Caco-2 (cell line): ENCODE measurements around the gene STK32B. TPM values are rescaled to one million over a fixed set of nuclear protein-coding genes. Genes with fewer than 3 reads are reported as not detected.

Experiments used
- BruUV-seq: library from RNA; stranded (reverse); fragments of 400-500 nt; replicated peaks from 2 replicates; lab custom pipeline; 2021; lab: Mats Ljungman, UMichigan
- CTCF ChIA-PET: fragments of 300-600 bp; sonication (Branson Sonifier 250); formaldehyde crosslinking; loops from one replicate; lab custom pipeline; 2022; ENCODE audit warnings: antibody characterized with exemption; lab: Charles Lee
- POLR2A ChIA-PET: fragments of 300-600 bp; sonication (Branson Sonifier 250); formaldehyde crosslinking; loops from one replicate; lab custom pipeline; 2022; ENCODE audit warnings: antibody characterized with exemption; lab: Charles Lee
- DNase-seq, 2 experiments: peaks; one replicate each; pipeline versions ENCODE4 v3.0.0 to v3.0.0-alpha.2; 2020 to 2022
- H3K27me3 ChIP-seq: replicated peaks from 2 replicates; pipeline ENCODE4 v1.6.0; 2011; ENCODE audit warnings: low read length; ENCODE audit not compliant: control insufficient read depth, insufficient read depth
- H3K36me3 ChIP-seq: 2 replicates; pipeline ENCODE4 v1.5.1; 2011; ENCODE audit warnings: low read length; ENCODE audit not compliant: control insufficient read depth, insufficient read depth
- H3K4me1 ChIP-seq: fragments of 250-450 bp; sonication (Bioruptor Pico); 2 replicates; pipeline ENCODE4 v1.5.1; 2020; ENCODE audit warnings: mild to moderate bottlenecking
- H3K4me3 ChIP-seq: 2 replicates; pipeline ENCODE4 v1.5.1; 2011; ENCODE audit warnings: low read depth, mild to moderate bottlenecking, control low read depth, low read length
- H3K9me3 ChIP-seq: fragments of 250-450 bp; sonication (Bioruptor Pico); 2 replicates; pipeline ENCODE4 v1.5.1; 2020; ENCODE audit warnings: mild to moderate bottlenecking, moderate library complexity
- H3K27ac Mint-ChIP-seq: one replicate; pipeline ENCODE4 v1.8.0; 2022; ENCODE audit warnings: mixed read lengths; ENCODE audit not compliant: unreplicated experiment
- H3K27me3 Mint-ChIP-seq: one replicate; pipeline ENCODE4 v1.8.0; 2022; ENCODE audit warnings: mixed read lengths; ENCODE audit not compliant: insufficient read depth, unreplicated experiment
- H3K36me3 Mint-ChIP-seq: one replicate; pipeline ENCODE4 v1.8.0; 2022; ENCODE audit warnings: mild to moderate bottlenecking, mixed read lengths; ENCODE audit not compliant: insufficient read depth, unreplicated experiment
- H3K4me1 Mint-ChIP-seq: one replicate; pipeline ENCODE4 v1.8.0; 2022; ENCODE audit warnings: low read depth, mixed read lengths; ENCODE audit not compliant: unreplicated experiment
- H3K4me3 Mint-ChIP-seq: one replicate; pipeline ENCODE4 v1.8.0; 2022; ENCODE audit warnings: mild to moderate bottlenecking, moderate library complexity, mixed read lengths; ENCODE audit not compliant: unreplicated experiment
- H3K9me3 Mint-ChIP-seq: one replicate; pipeline ENCODE4 v1.8.0; 2022; ENCODE audit warnings: mixed read lengths; ENCODE audit not compliant: unreplicated experiment
- CTCF ChIP-seq, 2 experiments: fragments of 200-600 bp in 1 of 2; IDR thresholded peaks; 1 replicate in 1 of 2; 2 replicates in 1 of 2; pipeline versions ENCODE4 v1.5.1 to v1.8.0; 2011 to 2022; ENCODE audit warnings: antibody characterized with exemption in 1 of 2, control low read depth in 1 of 2, inconsistent platforms in 1 of 2, low read depth in 1 of 2, low read length in 1 of 2, mild to moderate bottlenecking in 1 of 2, moderate library complexity in 1 of 2; ENCODE audit not compliant: insufficient read depth in 1 of 2, severe bottlenecking in 1 of 2, unreplicated experiment in 1 of 2
- intact Hi-C: fragments of 100-400 bp; cut with micrococcal nuclease; formaldehyde crosslinking; loops from one replicate; pipeline ENCODE4 v1.10.0; 2022; ENCODE audit not compliant: unreplicated experiment
- total RNA-seq: library from RNA; stranded (reverse); gene quantifications from 2 replicates; pipeline ENCODE4 v1.2.3, GENCODE V29; 2022

Gene STK32B
- total RNA-seq, 1 experiment from 2014 or later = 11.2 TPM

GRCh38 chr4:5424901-5425300, 373.6 kb downstream of the STK32B start:
- H3K4me3 Mint-ChIP-seq = no peak overlapping the region
- DNase-seq = no peak
- H3K9me3 ChIP-seq = peaks cover 4% of the 10 kb centered on the region; the same call in 1 of the 2 replicates
- H3K36me3 ChIP-seq = no peaks in the 10 kb centered on the region
- BruUV-seq = no TSS peak
- intact Hi-C loops = no loop called here
- POLR2A ChIA-PET = no interaction called here
- no peaks in the 10 kb centered on the region for H3K36me3 Mint-ChIP-seq
- H3K27me3 Mint-ChIP-seq = peaks cover 7% of the 10 kb centered on the region
- H3K27me3 ChIP-seq = no peaks in the 10 kb centered on the region
- CTCF ChIA-PET = no interaction called here
- no peak overlapping the region for H3K27ac Mint-ChIP-seq
- peaks cover 18% of the 10 kb centered on the region for H3K9me3 Mint-ChIP-seq
- H3K4me1 Mint-ChIP-seq = no peaks in the 10 kb centered on the region
- H3K4me3 ChIP-seq = no peak overlapping the region
- TF ChIP-seq CTCF (IDR thresholded peaks at IDR 0.05; ENCODE audit: insufficient read depth in 1 of 2, low read depth in 1 of 2, low read length in 1 of 2, severe bottlenecking in 1 of 2, unreplicated experiment in 1 of 2) = no peak
- no peaks in the 10 kb centered on the region for H3K4me1 ChIP-seq

GRCh38 chr4:5429747-5430146, 378.5 kb downstream of the STK32B start:
- Mint-ChIP-seq H3K4me3 (no peak overlapping the region), H3K27me3 (no peaks in the 10 kb centered on the region), H3K36me3 (no peaks in the 10 kb centered on the region), H3K27ac (no peak overlapping the region), H3K4me1 (no peaks in the 10 kb centered on the region), H3K9me3 (peaks cover 27% of the 10 kb centered on the region)
- no TSS peak for BruUV-seq
- Histone ChIP-seq H3K9me3 (peaks cover 10% of the 10 kb centered on the region; the same call in 1 of the 2 replicates), H3K4me1 (no peaks in the 10 kb centered on the region), H3K36me3 (no peaks in the 10 kb centered on the region), H3K27me3 (no peaks in the 10 kb centered on the region), H3K4me3 (no peak overlapping the region)
- intact Hi-C loops = no loop called here
- TF ChIP-seq CTCF (IDR thresholded peaks at IDR 0.05; ENCODE audit: insufficient read depth in 1 of 2, low read depth in 1 of 2, low read length in 1 of 2, severe bottlenecking in 1 of 2, unreplicated experiment in 1 of 2) = no peak
- ChIA-PET CTCF (no interaction called here), POLR2A (no interaction called here)
- DNase-seq = no peak

GRCh38 chr4:5433196-5433595, 381.9 kb downstream of the STK32B start:
- Histone ChIP-seq H3K4me1 (no peaks in the 10 kb centered on the region), H3K4me3 (no peak overlapping the region), H3K27me3 (no peaks in the 10 kb centered on the region), H3K9me3 (peaks cover 10% of the 10 kb centered on the region; the same call in 1 of the 2 replicates), H3K36me3 (no peaks in the 10 kb centered on the region)
- DNase-seq = no peak
- H3K27me3 Mint-ChIP-seq = peaks cover 3% of the 10 kb centered on the region
- ChIA-PET POLR2A (no interaction called here), CTCF (no interaction called here)
- intact Hi-C loops = no loop called here
- H3K9me3 Mint-ChIP-seq = peaks cover 32% of the 10 kb centered on the region
- TF ChIP-seq CTCF (IDR thresholded peaks at IDR 0.05; ENCODE audit: insufficient read depth in 1 of 2, low read depth in 1 of 2, low read length in 1 of 2, severe bottlenecking in 1 of 2, unreplicated experiment in 1 of 2) = no peak
- no peak overlapping the region for H3K4me3 Mint-ChIP-seq
- no peaks in the 10 kb centered on the region for H3K36me3 Mint-ChIP-seq
- H3K4me1 Mint-ChIP-seq = no peaks in the 10 kb centered on the region
- BruUV-seq = no TSS peak
- H3K27ac Mint-ChIP-seq = no peak overlapping the region
